SIG-M5 treated with dmso at 0.1 percent for 504 hours (cell line): Measurements from ENCODE around the gene SMIM10L2A.
A peak's percentile ranks its signal among the peaks of the same experiment; 100 is the strongest.
"Not testable (repeated sequence)": the region's sequence is repeated elsewhere in the genome, so short reads cannot be mapped to it uniquely, and the experiment has no call there.

Experiments used
- DNase-seq: peaks from one replicate; lab custom pipeline; 2025; ENCODE audit not compliant: unreplicated experiment; lab: John Stamatoyannopoulos, UW

The SMIM10L2A gene

DNA sequence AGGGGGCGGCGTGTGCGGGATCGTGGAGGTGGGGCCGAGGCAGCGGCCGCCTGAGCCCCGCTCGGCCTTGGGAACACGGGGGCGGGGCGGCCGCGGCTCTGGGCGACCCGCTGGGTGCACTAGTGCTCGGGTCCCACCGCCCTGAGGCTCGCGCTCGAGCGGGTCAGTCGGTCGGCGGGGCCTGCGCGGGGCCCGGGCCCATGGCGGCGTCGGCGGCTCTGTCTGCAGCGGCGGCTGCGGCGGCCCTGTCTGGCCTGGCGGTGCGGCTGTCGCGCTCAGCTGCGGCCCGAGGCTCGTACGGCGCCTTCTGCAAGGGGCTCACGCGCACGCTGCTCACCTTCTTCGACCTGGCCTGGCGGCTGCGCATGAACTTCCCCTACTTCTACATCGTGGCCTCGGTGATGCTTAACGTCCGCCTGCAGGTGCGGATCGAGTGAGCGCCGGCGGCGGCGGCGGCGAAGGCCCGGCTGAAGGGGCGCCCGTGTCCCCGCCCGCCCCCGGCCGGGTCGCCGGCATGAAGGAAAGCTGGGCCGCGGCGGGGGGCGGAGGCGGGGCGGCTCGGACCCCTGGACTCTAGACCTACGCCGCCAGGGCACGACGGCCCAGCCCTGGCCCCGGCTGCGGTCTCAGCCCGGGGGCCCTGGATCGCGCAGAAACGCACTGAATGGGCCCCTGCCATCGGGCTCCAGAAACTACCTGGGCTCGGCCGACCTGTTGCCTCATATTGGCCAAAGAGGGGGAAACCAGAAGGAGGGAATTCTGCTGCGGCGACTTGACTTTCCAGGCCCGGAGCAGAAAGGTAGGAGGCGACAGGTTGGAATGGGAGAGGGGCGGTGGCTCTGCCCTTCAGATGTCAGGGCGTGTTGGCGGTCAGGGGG, at the start of gene SMIM10L2A:
TSS of gene SMIM10L2A (plus strand) at position 13 of the 878 bp plus-strand sequence. CDS start at position 201, 188 bp downstream.
- DNase-seq: no peak

DNA sequence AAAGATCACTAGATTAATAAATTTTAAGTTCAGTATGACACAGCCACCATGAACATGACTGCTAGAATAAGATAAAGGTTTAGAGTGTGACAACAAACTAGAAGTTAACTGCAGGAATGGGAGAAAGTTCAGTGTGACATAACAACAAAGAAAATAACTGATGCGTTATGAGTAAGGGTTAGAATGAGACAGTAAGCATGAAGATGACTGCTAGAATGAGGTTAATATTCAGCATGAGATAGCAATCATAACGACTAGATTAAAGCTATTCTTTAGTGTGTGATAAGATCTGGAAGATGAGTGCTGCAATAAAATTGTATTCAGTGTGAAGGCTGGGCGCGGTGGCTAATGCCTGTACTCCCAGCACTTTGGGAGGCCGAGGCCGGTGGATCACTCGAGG, 48.4 kb upstream of the SMIM10L2A start:
- DNase-seq: no peak

DNA sequence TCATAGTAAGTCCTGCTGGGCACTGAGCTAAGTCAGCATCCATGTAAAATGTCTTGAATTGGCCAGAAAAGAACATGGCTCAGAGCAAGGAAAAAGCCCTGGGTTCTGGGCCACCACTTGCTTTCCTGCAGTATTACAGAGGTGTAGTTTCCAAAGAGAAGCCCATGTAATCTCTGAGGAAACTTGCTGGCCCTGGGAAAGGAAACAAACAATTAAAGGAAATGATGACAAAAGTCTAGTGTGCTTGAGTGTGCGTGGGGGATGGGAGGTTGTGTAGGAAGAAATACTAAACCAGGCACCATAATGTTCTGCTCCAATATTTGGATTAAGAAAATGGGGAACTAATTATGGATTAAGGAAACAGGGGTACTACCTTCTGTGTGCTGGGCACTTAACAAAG, 39.5 kb upstream of the SMIM10L2A start:
- DNase-seq: no peak

DNA sequence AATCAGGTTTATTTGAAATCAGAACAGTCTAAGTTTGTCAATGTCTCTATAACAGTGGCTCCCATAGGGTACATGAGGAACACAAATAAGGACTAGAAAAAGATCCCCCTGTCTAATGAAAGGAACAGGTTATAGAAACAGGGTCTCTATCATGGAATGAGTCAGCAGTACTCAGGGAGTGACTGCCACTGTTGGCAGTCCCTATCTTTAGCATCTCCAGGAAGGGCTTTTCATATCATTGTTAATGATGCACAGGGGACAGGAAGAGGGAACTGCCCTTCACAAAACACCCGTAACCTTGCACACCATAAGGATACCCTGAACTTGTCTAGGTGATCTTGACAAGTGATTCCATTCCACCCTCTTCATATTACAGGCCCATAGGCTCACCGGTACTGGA, 38.5 kb upstream of the SMIM10L2A start:
- no peak for DNase-seq

DNA sequence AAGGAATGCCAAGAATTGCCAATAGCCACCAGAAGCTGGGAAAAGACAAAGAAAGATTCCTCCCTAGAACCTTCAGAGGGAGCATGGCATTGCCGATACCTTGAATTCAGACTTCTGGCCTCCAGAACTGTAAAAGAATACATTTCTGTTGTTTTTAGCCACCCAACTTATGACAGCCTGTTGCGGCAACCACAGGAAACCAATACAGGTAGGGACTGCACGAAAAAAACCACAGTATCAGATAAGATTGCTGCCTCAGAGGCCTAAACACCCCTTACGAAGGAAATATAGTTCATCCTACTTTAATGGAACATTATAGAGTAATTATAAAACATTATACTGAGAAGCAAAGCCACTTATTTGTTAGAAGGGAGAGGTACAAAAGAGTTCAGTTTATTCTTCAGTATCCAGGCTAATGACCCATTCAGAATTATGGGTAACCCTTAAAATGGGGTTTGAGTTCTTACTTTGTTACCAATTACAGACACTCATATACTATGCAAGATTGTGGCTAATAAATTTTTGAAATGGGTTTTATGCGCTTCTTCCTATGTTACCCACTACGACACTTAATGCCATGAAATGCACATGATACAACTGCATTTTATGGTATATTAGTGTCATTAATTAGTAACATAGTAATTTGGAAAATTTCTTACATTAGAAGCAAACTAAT, 37.4 kb upstream of the SMIM10L2A start:
- DNase-seq: no peak

DNA sequence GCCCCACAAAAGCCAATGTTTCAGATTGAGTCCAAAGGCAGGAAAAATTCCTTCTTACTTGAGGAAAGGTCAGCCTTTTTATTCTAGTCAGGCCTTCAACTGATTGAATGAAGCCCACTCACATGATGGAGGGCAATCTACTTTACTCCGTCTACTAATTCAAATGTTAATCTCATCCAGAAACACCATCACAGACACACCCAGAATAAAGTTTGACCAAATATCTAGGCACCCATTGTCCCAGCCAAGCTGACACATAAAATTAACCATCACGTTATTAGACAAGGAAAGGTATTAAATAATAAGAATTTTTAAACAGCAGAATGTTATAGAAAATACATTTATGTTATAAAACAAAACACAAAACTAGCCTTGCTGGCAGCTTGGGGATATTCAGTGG, 32.9 kb upstream of the SMIM10L2A start:
- DNase-seq: no peak

DNA sequence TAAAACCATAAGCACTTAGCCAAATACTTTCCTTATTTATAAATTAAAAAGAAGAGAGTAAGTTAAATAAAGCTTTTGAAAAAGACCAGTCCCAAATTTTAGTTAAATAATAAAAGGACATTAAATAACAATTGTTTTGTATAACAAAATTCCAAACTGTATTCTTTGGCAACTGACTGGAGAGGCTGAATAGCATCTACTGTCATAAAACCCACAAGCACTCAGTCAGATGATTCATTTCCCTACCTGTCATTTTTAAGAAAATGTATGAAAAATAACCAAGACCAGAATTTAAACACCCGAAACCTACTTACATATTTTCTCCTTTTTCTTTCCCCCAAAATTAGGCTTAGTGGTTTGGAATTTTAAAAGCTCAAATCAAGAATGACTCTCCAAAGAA, 32.5 kb upstream of the SMIM10L2A start:
- DNase-seq: no peak

DNA sequence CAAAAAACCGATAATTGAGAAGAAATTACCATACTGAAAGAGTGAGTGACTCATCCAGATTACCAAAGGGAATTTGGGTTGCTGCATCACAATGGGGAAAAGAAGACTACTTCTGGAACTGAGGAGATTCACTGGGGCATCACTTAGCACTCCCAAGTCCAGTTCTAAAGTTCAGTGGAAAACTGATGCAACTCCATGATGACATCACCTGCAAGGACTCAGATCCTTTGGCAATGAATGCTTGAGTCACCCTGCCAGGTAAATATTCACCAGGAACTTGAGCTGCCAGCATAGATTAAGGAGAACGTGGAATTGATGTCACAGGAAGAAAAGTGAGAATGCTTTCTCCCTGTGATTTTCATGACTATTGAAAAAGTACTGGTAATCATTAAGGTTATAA, 32.0 kb upstream of the SMIM10L2A start:
- no peak for DNase-seq

DNA sequence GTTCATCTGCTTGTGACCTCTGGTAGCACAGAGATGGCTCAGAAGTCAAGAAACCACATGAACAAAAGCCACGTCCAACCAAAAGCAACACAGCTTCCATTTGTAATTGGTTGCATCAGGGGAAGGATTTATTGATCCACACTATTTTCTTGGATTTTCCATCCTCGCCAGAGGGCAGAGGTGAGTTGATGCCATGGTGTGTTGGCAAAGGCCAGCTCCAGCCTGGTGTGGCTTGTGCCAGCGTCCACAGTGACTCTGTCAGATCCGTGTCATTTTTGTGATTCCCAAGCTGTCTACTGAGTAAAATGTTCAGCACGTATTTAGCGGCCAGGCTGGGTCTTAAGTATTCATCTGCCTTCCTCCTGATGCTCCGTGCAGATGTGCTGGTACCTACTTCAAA, 30.0 kb upstream of the SMIM10L2A start:
- DNase-seq: no peak

DNA sequence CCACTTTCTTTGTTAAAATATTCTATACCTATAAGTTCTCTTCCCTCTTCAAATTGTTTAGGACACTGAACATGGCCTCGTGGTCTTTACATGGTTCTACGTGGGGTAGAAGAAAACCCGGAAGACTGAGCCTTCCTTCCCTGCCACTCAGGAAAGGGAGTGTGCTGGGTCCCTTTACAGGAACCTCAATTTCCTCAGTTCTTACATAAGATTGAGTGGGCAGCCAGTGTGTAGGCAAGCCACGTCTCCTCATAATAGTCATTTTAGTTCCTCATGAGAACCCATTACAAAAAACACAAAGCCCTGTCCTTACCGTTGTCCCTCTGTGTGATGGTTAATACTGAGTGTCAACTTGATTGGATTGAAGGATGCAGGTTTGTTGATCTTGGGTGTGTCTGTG, 28.7 kb upstream of the SMIM10L2A start:
- no peak for DNase-seq

DNA sequence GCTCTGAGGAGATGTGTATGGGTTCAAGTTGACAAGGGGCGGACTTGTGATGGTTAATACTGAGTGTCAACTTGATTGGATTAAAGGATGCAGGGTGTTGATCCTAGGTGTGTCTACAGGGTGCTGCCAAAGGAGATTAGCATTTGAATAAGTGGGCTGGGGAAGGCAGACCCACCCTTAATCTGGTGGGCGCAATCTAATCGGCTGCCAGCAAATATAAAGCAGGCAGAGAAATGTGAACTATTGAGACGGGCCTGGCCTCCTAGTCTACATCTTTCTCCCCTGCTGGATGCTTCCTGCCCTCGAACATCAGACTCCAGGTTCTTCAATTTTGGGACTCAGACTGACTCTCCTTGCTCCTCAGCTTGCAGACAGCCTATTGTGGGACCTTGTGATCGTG, 26.7 kb upstream of the SMIM10L2A start:
- DNase-seq: no peak

DNA sequence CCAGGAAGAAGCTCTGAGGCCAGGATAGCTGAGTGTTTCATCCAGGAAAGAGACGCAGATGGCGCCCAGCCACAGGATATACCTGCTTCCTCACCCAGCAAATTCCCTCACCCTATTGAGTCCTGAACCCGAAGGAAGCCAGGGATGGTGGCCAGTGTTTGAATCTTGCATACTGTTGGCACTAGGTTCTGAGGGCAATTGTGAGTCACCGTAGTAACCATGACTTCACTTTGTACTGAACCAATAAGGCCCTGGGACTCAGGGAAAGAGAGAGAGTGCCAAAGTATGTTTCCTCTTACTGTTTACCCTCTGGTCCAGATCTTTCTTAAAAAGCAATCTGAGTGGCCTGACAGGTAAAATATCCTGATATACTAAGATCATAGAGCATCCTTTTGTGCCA, 25.6 kb upstream of the SMIM10L2A start:
- no peak for DNase-seq

DNA sequence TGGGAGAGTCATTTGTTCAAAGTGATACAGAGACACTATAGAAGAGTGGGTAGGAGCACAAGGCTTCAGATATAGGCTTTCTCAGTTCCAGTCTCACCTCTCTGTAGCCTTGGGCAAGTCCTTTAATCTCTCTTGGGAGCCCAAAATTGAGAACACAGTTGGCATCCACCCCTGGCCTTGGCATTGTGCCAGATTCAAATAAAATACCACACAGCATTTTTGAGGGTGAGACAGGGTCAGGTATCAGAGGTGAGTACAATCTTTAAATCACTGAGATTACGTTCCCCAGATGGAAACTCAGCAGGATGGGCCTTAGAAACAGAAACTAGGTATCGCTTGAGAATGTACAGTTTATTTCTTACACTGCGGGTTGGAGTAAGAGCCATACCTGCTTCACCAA, 25.2 kb upstream of the SMIM10L2A start:
- DNase-seq: no peak

DNA sequence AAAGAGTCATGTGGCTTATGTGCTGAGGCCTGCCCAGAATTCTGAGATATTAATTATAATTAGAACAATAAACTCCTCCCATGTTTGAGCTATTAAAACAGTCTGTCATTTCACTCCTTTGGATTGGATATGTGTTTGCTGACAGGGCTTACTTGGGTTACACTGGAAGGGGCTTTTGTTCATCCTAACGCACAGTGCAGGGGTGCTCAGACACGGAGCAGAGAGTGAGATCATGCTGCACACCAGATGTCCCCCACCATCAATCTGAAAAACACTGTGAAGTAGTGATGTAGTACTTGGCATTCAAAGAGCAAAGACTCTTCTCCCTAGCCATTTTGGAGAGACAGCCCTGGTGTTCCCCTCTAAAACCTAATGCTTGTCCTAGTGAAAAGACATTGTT, 24.1 kb upstream of the SMIM10L2A start:
- no peak for DNase-seq

DNA sequence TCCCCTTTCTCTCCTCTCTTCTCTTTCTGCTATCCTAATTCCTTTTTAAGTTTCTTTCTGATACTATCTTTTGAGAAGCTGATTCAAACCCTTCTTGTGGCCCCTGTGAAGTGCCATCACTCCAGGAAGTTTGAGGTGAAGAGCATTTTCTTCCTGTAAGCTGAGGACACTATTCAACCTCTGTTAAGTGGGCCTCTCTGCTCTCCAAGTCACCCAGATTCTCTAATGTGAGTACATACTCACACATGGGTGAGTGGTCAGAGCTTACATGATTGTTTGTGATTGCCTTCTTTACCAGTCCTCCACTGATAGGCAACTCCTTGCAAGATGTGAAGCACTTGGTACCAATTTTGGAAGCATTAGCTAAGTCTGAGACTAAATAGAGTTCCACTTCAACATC, 18.4 kb upstream of the SMIM10L2A start:
- no peak for DNase-seq

DNA sequence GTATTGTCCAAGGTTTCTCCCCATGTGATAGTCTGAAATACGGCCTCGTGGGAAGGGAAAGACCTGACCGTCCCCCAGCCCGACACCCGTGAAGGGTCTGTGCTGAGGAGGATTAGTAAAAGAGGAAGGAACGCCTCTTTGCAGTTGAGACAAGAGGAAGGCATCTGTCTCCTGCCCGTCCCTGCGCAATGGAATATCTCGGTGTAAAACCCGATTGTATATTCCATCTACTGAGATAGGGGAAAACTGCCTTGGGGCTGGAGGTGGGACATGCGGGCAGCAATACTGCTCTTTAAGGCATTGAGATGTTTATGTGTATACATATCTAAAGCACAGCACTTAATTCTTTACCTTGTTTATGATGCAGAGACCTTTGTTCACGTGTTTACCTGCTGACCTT, 15.3 kb upstream of the SMIM10L2A start:
- DNase-seq: not testable (repeated sequence)

DNA sequence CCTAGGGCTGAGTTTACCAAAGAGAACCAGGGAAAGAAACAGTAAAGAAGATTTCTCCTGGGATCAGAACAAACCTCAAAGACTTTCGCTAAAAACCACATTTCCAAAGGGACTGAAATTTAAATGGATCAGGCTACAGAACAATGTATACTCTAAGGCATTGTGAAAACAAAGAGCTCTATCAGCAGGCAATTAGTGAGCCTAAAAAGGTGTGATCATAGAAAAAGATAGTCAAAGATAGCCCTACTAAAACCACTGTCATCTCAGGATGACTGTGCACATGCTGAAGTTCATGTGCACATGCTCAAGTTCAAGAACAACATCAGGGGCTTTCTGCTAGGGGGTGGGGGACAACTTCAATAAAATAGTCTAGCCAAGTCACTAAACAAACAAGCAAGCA, 12.9 kb upstream of the SMIM10L2A start:
- DNase-seq: no peak

DNA sequence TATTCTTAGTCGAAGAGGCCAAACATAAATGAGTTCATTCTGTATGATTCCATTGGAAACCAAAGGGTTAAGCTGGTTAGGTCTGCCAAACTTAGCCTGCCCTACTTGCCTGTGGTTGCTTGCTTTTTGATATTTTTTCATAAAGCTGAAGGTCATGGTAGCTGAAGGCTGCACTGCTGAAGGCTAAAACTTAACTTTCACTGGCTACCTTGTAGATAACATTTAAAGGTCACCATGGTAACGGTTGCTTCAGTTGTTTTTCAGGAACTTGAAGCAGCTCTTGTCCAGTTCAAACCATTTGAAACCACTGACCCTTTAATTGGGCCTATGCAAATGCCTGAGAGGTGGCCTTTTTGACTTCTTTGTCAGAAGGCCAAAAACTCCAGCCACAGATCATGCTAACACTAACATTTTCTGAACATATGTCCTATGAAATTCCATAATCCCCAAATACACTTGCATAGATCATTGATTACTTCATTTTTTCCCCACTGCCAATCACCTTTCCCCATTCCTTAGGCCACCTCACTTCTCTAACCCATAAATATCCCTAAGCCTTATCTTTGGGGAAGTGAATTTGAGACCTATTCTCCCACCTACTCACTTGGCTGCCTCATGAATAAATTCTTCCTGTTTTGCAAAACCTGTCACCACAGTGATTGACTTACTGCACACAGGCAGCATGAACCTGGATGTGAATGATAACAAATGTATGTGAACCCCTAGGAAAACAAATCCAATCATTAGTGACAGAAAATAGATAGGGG, 10.7 kb upstream of the SMIM10L2A start:
- no peak for DNase-seq

DNA sequence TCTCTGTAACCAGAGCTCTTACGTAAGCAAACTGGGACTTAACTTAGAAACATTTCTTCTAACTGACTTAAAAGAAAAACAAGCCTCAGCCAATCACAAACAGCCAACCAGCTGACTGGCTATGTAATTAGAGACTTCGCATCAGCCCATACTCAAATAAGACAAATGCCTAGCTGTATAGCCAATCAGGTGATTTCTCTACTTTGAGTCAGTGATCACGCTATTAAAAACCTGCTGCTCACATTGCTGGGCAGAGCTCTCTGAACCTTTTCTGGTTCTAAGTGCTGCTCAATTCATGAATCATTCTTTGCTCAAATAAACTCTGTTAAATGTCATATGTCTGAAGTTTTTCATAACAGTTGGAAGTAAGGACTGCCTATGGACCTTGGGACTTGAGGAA, 9.9 kb upstream of the SMIM10L2A start:
- no peak for DNase-seq

DNA sequence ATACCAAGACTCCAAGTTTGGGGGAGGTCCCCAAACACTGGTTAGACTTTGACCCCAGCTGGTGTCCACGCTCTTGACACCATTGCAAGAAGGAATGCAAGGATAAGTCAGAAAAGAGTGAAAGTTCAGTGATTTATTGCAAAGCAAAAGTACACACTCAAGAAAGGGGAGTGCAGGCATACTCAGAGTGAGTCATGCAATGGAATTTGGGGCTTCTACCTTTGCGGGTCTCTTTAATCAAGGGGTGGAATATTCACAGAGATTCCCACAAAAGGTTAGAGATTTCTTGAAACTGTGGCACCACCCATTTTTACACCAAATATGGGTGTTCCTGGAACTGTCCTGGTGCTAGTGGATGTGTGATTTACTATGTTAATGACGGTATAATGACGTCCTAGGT, 5.2 kb upstream of the SMIM10L2A start:
- DNase-seq: no peak

DNA sequence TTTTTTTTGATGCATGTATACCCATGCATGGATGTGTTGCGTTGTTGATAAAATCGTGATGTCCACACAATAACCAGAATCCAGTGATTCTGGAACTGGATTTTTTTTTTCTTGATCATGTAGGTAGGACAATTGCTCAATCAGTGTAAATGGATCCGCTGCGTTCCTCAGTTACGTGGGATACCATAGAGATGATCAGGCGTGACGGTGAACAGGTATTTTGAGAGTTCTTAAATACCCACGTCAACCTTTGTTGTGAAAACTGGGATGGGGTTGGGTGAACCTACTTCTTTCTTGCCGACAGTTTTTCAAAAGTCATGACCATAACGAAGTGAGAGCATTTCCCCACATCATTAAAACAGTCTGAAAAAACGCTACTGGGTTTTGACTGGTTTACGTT, 913 bp upstream of the SMIM10L2A start:
- no peak for DNase-seq

DNA sequence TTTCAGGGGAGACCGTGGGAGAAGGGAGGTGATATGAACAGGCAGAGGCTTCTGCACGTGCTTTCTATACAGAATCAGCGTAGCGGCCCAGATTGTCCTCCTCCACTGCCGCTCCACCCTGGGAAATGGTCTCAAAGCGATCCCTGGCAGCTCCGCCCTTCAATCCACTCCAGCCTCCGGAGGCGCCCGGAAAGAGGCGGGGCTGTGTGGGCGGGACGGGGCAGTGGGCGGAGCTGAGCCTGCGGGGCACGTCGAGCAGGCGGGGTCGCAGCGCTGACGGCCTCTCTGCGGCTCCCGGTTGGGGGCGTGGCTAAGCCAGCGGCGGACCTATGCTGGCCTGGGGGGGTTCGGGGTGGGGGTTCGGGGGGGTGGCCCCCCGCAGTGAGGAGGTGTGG, 210 bp upstream of the SMIM10L2A start:
- DNase-seq: peak; percentile 61
